Type B pancreatic cell (in vitro differentiated cells): ENCODE data around the gene KCNT2. TPM values are rescaled to one million over a fixed set of nuclear protein-coding genes. Genes with fewer than 3 reads are reported as not detected.
"Not testable (repeated sequence)": the region's sequence is repeated elsewhere in the genome, so short reads cannot be mapped to it uniquely, and the experiment has no call there.

Experiments
- DNase-seq: peaks from one replicate; pipeline ENCODE4 v3.0.0; 2021; ENCODE audit warnings: mixed read lengths; ENCODE audit not compliant: unreplicated experiment; ENCODE audit errors: extremely low spot score
- H3K27ac Mint-ChIP-seq: 2 replicates; pipeline ENCODE4 v1.8.0; 2021; ENCODE audit warnings: mild to moderate bottlenecking, mixed read lengths
- H3K27me3 Mint-ChIP-seq: 2 replicates; pipeline ENCODE4 v1.8.0; 2021; ENCODE audit warnings: mixed read lengths
- H3K36me3 Mint-ChIP-seq: 2 replicates; pipeline ENCODE4 v1.8.0; 2021; ENCODE audit warnings: mixed read lengths
- H3K4me1 Mint-ChIP-seq: one replicate; pipeline ENCODE4 v1.8.0; 2021; ENCODE audit warnings: mixed read lengths; ENCODE audit not compliant: unreplicated experiment
- H3K4me3 Mint-ChIP-seq: 2 replicates; pipeline ENCODE4 v1.8.0; 2021; ENCODE audit warnings: mild to moderate bottlenecking, mixed read lengths
- H3K9me3 Mint-ChIP-seq: 2 replicates; pipeline ENCODE4 v1.8.0; 2021; ENCODE audit warnings: mixed read lengths
- CTCF ChIP-seq: fragments of 200-600 bp; sonication (generic); conservative IDR thresholded peaks from 2 replicates; pipeline ENCODE4 v1.5.0; 2021; ENCODE audit warnings: antibody characterized with exemption, mild to moderate bottlenecking
- total RNA-seq: library from RNA; stranded (reverse); gene quantifications from 2 replicates; pipeline ENCODE4 v1.2.1, GENCODE V29; 2021; ENCODE audit warnings: low replicate concordance

The KCNT2 gene
- total RNA-seq, 1 donor from 2014 or later, result 10.9 TPM

- Mint-ChIP-seq H3K27ac (no peak overlapping the region), H3K4me1 (no peaks in the 10 kb centered on the region), H3K36me3 (no peaks in the 10 kb centered on the region), H3K9me3 (peaks cover 7% of the 10 kb centered on the region), H3K27me3 (no peaks in the 10 kb centered on the region), H3K4me3 (no peak overlapping the region)
- DNase-seq, result peak; percentile 36
- no peak for TF ChIP-seq CTCF
These were observed 72.5 kb downstream of the KCNT2 start for GRCh38 chr1:196535727-196536126.

DNA sequence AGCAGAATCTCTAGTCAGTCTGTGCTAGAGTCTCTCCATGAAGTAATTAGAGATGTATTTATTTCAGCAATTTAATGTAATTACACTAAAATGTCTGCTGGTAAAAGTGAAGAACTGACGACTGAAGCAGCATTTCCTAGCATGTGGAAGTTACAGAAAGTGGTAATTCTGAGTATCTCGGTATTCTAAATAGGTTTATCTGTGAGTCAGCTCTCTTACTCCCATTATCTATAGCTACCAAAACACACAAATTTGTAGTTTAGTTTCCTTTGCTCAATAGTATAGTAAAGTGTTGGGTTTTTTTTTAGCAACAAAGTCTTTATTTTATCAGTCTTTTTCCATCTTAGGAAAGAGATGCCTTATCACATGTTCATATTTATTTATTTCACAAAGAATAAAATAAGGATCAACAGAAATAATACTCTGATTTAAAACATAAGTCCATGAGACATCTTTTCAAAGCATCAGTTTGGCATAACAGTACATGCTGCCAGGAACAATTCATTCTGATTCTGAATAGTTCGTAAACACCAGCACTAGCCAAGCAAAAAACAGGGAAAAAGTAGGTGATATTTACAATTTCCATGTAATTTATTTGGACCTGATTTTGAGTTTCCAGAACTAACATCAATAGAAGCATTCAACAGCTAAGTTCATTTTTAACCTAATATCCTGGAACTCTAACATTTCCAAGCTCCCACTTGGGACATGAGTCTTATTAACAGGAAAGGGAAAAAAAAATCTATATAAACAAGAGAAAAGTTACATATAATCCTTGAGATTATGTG lies 76.3 kb downstream of the KCNT2 start:
- H3K27me3 Mint-ChIP-seq, result no peaks in the 10 kb centered on the region
- no peaks in the 10 kb centered on the region for H3K4me1 Mint-ChIP-seq
- H3K4me3 Mint-ChIP-seq, result no peak overlapping the region
- DNase-seq, result no peak
- no peak overlapping the region for H3K27ac Mint-ChIP-seq
- no peaks in the 10 kb centered on the region for H3K36me3 Mint-ChIP-seq
- H3K9me3 Mint-ChIP-seq, result no peaks in the 10 kb centered on the region
- TF ChIP-seq CTCF, result no peak

GRCh38 chr1:196527919-196528318 lies 80.3 kb downstream of the KCNT2 start:
- no peak for TF ChIP-seq CTCF
- Mint-ChIP-seq H3K27ac (no peak overlapping the region), H3K9me3 (no peaks in the 10 kb centered on the region), H3K36me3 (no peaks in the 10 kb centered on the region), H3K27me3 (no peaks in the 10 kb centered on the region), H3K4me3 (no peak overlapping the region), H3K4me1 (no peaks in the 10 kb centered on the region)
- no peak for DNase-seq

- H3K27ac Mint-ChIP-seq, DNase-seq, H3K4me3 Mint-ChIP-seq, H3K36me3 Mint-ChIP-seq, H3K27me3 Mint-ChIP-seq, H3K9me3 Mint-ChIP-seq, H3K4me1 Mint-ChIP-seq: not testable (repeated sequence)
These were observed 85.5 kb downstream of the KCNT2 start for GRCh38 chr1:196522574-196523345.

DNA sequence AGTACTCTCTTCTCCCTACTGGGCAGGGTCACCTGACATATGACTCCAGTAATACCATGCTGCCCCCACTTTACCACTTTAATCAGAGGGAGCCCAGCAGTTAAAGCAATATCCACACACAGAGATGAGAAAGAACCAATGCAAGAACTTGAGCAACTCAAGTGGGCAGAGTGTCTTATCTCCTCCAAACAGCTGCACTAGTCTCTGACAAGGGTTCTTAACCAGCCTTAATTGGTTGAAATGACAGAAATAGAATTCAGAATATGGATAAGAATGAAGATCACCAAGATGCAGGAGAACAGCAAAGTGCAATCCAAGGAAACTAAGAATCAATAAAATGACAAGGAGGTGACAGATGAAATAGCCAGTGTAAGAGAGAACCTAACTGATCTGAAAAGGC lies 91.0 kb downstream of the KCNT2 start:
- no peaks in the 10 kb centered on the region for H3K4me1 Mint-ChIP-seq
- no peaks in the 10 kb centered on the region for H3K27me3 Mint-ChIP-seq
- H3K4me3 Mint-ChIP-seq, result no peak overlapping the region
- no peak for TF ChIP-seq CTCF
- peaks cover 4% of the 10 kb centered on the region for H3K36me3 Mint-ChIP-seq
- no peak overlapping the region for H3K27ac Mint-ChIP-seq
- DNase-seq, result no peak
- H3K9me3 Mint-ChIP-seq, result peaks cover 10% of the 10 kb centered on the region

- Mint-ChIP-seq H3K4me1 (no peaks in the 10 kb centered on the region), H3K9me3 (peaks cover 10% of the 10 kb centered on the region), H3K4me3 (no peak overlapping the region), H3K36me3 (peaks cover 4% of the 10 kb centered on the region), H3K27ac (no peak overlapping the region), H3K27me3 (no peaks in the 10 kb centered on the region)
- no peak for TF ChIP-seq CTCF
- no peak for DNase-seq
These were observed 91.9 kb downstream of the KCNT2 start for GRCh38 chr1:196516373-196516772.
